GM21717 (cell line): Measurements from ENCODE around the gene KRT33A.
"Not testable (repeated sequence)": the region's sequence is repeated elsewhere in the genome, so short reads cannot be mapped to it uniquely, and the experiment has no call there.

Experiments used
- ATAC-seq: cut with Tn5 transposase; IDR thresholded peaks from one replicate; pipeline ENCODE4 v1.9.1; 2021; ENCODE audit warnings: mild to moderate bottlenecking, moderate library complexity; ENCODE audit not compliant: unreplicated experiment

The KRT33A gene

GRCh38 chr17:41350381-41350878 lies at the start of gene KRT33A:
KRT33A (minus strand) TSS chr17:41350828; CDS start chr17:41350767, 61 bp downstream.
- not testable (repeated sequence) for ATAC-seq

GRCh38 chr17:41396996-41397660 lies 46.5 kb upstream of the KRT33A start, which contains the start of gene KRT31:
KRT31 (minus strand) TSS chr17:41397608; CDS start chr17:41397539, 69 bp downstream.
- ATAC-seq = no peak

- no peak for ATAC-seq
Observed at GRCh38 chr17:41396340-41396739, 45.7 kb upstream of the KRT33A start.

- ATAC-seq = no peak
Observed at GRCh38 chr17:41395611-41396010, 45.0 kb upstream of the KRT33A start.

GRCh38 chr17:41395044-41395443 lies 44.4 kb upstream of the KRT33A start:
- not testable (repeated sequence) for ATAC-seq

GRCh38 chr17:41394254-41394996 lies 43.8 kb upstream of the KRT33A start:
- ATAC-seq = no peak

- ATAC-seq = no peak
Observed at GRCh38 chr17:41393826-41394225, 43.2 kb upstream of the KRT33A start.

GRCh38 chr17:41393294-41393693 lies 42.7 kb upstream of the KRT33A start:
- no peak for ATAC-seq

GRCh38 chr17:41392278-41392677 lies 41.6 kb upstream of the KRT33A start:
- no peak for ATAC-seq

GRCh38 chr17:41391535-41391934 lies 40.9 kb upstream of the KRT33A start:
- no peak for ATAC-seq

GRCh38 chr17:41390411-41390938 lies 39.8 kb upstream of the KRT33A start:
- no peak for ATAC-seq

GRCh38 chr17:41387670-41388069 lies 37.0 kb upstream of the KRT33A start:
- no peak for ATAC-seq

- no peak for ATAC-seq
Observed at GRCh38 chr17:41386227-41386626, 35.6 kb upstream of the KRT33A start.

- no peak for ATAC-seq
Observed at GRCh38 chr17:41383690-41384089, 33.1 kb upstream of the KRT33A start.

- no peak for ATAC-seq
Observed at GRCh38 chr17:41382394-41382793, 31.8 kb upstream of the KRT33A start.

- not testable (repeated sequence) for ATAC-seq
Observed at GRCh38 chr17:41381943-41382342, 31.3 kb upstream of the KRT33A start, which contains the start of gene KRT34. KRT34 (minus strand) TSS chr17:41382306; CDS start chr17:41382246, 60 bp downstream.

GRCh38 chr17:41380091-41380490 lies 29.5 kb upstream of the KRT33A start:
- not testable (repeated sequence) for ATAC-seq

- ATAC-seq = no peak
Observed at GRCh38 chr17:41377546-41377945, 26.9 kb upstream of the KRT33A start.

GRCh38 chr17:41369713-41370112 lies 19.1 kb upstream of the KRT33A start, which contains the start of gene KRT33B:
KRT33B (minus strand) TSS chr17:41369813; CDS start chr17:41369750, 63 bp downstream.
- no peak for ATAC-seq

- ATAC-seq = no peak
Observed at GRCh38 chr17:41369023-41369422, 18.4 kb upstream of the KRT33A start.

- no peak for ATAC-seq
Observed at GRCh38 chr17:41367426-41368075, 16.9 kb upstream of the KRT33A start.
